Measurements from ENCODE around the gene AMOT.

DNA sequence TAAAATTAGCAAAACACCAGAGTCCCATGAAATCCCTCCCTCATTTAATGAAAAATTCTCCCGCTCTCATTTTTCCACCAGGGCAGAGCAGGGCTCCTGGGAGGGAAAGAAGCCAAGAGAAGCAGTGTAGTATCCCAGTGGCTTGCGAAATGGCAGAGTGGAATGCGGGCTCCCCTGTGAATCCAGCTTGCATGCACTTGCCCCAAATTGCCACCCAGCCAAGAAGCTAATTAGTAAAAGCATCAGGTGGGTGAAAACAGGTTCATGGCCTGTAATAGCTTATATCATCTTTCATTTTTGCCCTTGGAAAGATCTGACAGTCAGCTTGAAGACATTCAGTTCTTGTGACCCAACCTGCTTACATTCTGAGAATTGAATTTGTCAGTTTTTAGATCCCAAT, 10.1 kb downstream of the AMOT start:
- TF ChIP-seq SIN3A (IDR thresholded peaks at IDR 0.05; ENCODE audit: borderline replicate concordance, insufficient read depth, low read length) = no peak
- no peak for TF ChIP-seq REST (IDR thresholded peaks at IDR 0.05; ENCODE audit: insufficient read depth in 1 of 2, low read depth in 2 of 2, low read length in 2 of 2)

All from PFSK-1 (cell line).